Measurements from ENCODE around the gene RNASEH2A. TPM values are rescaled to one million over a fixed set of nuclear protein-coding genes. Genes with fewer than 3 reads are reported as not detected.

RNASEH2A gene
- total and polyA plus RNA-seq, 2 of the 13 experiments (the other 11 are each of a cell fraction or from before 2014, with no cell fraction given), result 25.1 to 35.8 TPM

- TF ChIP-seq TFDP2 (CRISPR knock-in tag; IDR thresholded peaks at IDR 0.05) (peak; percentile 69), ZNF800 (CRISPR knock-in tag; IDR thresholded peaks at IDR 0.05) (no peak; the same call in 1 of the 2 replicates)
Observed at GRCh38 chr19:12801466-12802266, 4.7 kb upstream of the RNASEH2A start, which contains the start of the genes PRDX2 and THSD8 (continued).

GRCh38 chr19:12802267-12803106 lies 3.9 kb upstream of the RNASEH2A start:
- Histone ChIP-seq H4K20me1 (ENCODE audit: insufficient read depth, low read length) (peaks cover 5% of the 10 kb centered on the region; the same call in 1 of the 2 replicates), H3K27me3 (ENCODE audit: control insufficient read depth in 1 of 2, insufficient read depth in 2 of 2, low read length in 2 of 2) (no peaks in the 10 kb centered on the region; a peak in 1 of 5 replicates), H3K4me2 (ENCODE audit: low read depth, low read length) (peak overlapping the region; percentile 88), H3K27ac (ENCODE audit: extremely low read length, insufficient read depth, low read length) (peak overlapping the region; percentile 92), H3K9me3 (ENCODE audit: low read length) (no peaks in the 10 kb centered on the region), H2AFZ (ENCODE audit: low read length) (no peak overlapping the region), H3K4me1 (ENCODE audit: insufficient read depth, low read length) (peaks cover 32% of the 10 kb centered on the region), H3K9ac (ENCODE audit: insufficient read depth, low read depth, low read length) (peak overlapping the region; percentile 99), H3K4me3 (replicated peaks in 1 of 3; ENCODE audit: insufficient read depth in 1 of 3, low read depth in 2 of 3, low read length in 3 of 3) (peak overlapping the region; percentile 81 to 100 (median 93)), H3K36me3 (replicated peaks in 1 of 2; ENCODE audit: control insufficient read depth in 1 of 2, insufficient read depth in 2 of 2, low read length in 2 of 2) (peaks cover 1 to 12% of the 10 kb centered on the region in 2 experiments; a peak in 4 of 5 replicates), H3K79me2 (ENCODE audit: insufficient read depth, low read length) (peaks cover 18% of the 10 kb centered on the region)
- FAIRE-seq, result no peak
- 36% methylated on average over 22 of the region's 22 CpGs for WGBS (ENCODE audit: low lambda C conversion rate)
- no peak for DNase-seq (ENCODE audit: low spot score)
- ChIA-PET POLR2A (interaction anchor here (0.9 to 4.0 kb wide), 3 partner anchors 10 to 36 kb away, joined by 3 to 47 read pairs (median 4); partner anchors contain the start of gene JUNB), CTCF (ENCODE audit: low intra/inter-chr PET ratio, low total read pairs) (interaction anchor here (1.6 kb wide), 1 partner anchor 36 kb away, joined by 4 read pairs; no protein-coding TSS in a partner anchor)
- ATAC-seq, result no peak
- TF ChIP-seq ZNF770 (CRISPR knock-in tag; IDR thresholded peaks at IDR 0.05), result peak; percentile 50
- TF ChIP-seq ZNF121 (CRISPR knock-in tag; IDR thresholded peaks at IDR 0.05), result peak; percentile 72
- 0 out of 2 replicates have a peak, but pooled peaks have one; percentile 1 for TF ChIP-seq ZNF672 (CRISPR knock-in tag; IDR thresholded peaks at IDR 0.05)
- peak; percentile 13 for TF ChIP-seq SRSF1 (optimal IDR thresholded peaks at IDR 0.05; ENCODE audit: low read depth, low read length)
- TF ChIP-seq ZNF558 (CRISPR knock-in tag; IDR thresholded peaks at IDR 0.05; ENCODE audit: borderline replicate concordance), result no peak
- no TSS peak for BruUV-seq (replicated peaks)
- in situ Hi-C loops (cut with HindIII; ENCODE audit: extremely low pct_ligation_motif_present, low pct_unique_long_range_greater_than_20kb) (loop anchor here (5.0 kb wide), 1 partner anchor 35 kb away; no protein-coding TSS in a partner anchor), intact Hi-C loops (cut with micrococcal nuclease; ENCODE audit: unreplicated experiment) (no loop called here)
